HG02588 (cell line): Measurements from ENCODE around the gene ACTMAP.
"Not testable (repeated sequence)": the region's sequence is repeated elsewhere in the genome, so short reads cannot be mapped to it uniquely, and the experiment has no call there.

Experiments
- ATAC-seq: cut with Tn5 transposase; IDR thresholded peaks from one replicate; pipeline ENCODE4 v1.9.1; 2021; ENCODE audit warnings: mild to moderate bottlenecking, moderate library complexity; ENCODE audit not compliant: unreplicated experiment

The ACTMAP gene, protein sequence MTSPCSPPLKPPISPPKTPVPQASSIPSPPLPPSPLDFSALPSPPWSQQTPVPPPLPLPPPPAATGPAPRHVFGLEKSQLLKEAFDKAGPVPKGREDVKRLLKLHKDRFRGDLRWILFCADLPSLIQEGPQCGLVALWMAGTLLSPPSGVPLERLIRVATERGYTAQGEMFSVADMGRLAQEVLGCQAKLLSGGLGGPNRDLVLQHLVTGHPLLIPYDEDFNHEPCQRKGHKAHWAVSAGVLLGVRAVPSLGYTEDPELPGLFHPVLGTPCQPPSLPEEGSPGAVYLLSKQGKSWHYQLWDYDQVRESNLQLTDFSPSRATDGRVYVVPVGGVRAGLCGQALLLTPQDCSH

DNA sequence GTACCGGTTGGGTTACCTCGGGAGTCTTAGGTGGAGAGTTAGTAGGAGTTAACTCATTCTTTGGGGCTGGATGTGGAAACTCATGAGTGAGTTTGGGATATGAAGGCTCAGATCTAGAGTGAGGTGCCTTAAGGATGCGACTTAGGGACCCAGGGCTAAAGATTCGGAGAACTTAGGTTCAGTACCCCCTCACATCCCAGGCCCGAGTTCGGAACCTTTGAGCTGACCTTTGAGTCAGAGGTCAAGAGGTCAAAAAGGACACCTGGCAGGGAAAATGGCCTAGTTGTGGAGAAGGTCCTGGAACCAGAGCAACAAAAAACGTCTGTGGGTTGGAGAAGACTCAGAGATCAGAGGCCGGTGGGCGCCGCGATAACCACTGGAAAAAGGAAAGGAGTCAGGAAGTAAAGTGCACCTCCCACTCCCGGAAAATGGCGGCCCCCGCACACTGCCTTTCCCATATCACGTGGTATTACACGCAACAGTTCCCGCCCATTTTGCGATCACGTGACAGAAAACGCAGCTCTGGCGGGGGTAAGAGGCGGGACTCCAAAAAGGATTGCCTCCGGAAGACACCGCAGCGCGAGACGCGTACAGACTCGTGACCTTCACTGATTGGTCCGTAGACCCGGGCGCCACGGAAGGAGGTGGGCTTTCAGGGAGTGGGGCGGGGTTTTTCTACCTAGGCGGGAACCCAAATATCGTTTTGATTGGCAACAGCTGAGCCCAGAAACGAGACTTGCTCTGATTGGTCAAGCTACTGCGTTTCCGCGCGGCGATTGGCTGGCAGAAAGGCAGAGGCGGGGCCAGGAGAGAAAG, at the start of gene ACTMAP:
Gene ACTMAP (minus strand): TSS at position 420 of the 816 bp plus-strand sequence. CDS start 674 bp downstream, outside the sequence.
- peak; percentile 83 for ATAC-seq

DNA sequence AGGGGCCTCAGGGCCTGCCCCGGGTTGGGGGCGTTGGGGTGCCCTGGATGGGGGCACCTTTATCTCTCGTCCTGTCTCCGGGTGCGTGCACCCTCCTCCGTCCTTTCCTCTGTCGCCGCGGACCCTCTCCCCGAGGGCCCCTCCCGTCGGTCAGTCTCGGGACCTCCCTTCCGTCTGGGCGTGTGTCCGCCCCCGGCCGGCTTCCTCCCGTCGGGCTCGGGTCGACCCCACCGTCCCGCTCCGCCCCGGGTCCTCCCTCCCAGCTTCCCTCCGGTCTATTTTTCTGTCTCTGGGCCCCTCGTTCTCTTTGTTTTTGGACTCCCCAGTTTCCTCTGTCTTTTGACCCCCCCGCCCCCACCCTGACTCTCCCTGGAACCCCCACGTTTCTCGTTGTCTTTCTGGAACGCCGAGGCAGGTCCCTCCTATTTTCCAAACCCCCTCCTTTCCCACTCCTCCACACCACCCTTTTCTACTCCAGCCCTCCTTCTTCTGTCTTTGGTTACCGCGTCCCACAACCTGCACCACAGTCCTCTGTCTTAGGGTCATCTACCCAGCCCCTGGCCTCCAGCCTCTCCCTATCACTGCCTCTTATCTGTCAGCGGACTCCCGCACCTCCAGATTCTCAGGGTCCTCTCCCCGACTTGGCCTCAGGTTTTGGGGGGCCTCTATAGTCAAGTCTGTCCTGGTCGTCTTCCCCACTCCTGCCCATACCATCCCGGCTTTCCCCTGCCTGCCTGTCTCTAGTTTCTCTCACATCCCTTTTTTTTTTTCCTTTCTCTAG, 49.5 kb upstream of the ACTMAP start:
- no peak for ATAC-seq

DNA sequence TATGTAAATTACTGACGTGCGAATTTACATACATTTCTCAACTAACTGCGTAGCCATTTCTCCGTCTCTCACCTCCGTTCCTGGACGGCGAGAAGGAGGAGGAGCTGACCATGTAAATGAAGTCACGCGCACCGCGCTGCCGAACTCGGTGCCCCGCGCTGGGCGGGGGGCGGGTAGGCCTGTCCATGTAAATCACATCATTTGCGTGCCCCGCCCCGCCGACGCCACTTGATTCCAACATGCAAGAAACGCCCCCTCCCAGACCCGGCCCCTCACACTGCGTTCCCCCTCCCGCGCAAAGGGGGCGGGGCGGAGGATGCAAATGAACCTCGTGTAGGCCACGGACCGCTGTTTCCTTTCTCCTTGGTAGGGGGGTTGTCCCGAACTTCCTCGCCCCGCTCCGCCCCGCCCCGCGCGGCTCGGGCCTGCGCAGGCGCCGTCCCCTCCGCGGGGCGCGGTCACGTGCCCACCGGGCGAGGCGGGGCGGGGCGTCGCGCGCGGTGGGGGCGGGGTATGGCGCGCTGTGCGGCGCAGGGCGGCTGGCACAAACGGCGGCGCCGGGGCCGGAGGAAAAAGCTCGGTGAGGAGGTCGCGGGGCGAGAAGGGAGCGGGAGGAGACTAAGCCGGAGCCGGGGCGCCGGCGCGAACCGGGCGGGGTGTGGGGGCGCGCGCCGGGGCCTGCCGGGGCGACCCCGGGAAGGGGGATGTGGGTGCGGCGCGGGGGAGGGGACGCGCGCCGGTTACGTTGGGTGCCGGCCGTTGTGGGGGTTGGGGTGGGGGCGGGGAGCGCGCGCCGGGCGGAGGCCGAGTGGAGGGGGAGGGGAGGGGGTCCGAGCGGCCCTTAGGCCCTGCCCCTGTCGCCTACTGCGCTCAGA, 48.6 kb upstream of the ACTMAP start, which contains the start of gene EGLN2:
Gene EGLN2 (plus strand): TSS at position 509 of the 875 bp plus-strand sequence. CDS start 1,382 bp downstream, outside the sequence.
- peak; percentile 68 for ATAC-seq

DNA sequence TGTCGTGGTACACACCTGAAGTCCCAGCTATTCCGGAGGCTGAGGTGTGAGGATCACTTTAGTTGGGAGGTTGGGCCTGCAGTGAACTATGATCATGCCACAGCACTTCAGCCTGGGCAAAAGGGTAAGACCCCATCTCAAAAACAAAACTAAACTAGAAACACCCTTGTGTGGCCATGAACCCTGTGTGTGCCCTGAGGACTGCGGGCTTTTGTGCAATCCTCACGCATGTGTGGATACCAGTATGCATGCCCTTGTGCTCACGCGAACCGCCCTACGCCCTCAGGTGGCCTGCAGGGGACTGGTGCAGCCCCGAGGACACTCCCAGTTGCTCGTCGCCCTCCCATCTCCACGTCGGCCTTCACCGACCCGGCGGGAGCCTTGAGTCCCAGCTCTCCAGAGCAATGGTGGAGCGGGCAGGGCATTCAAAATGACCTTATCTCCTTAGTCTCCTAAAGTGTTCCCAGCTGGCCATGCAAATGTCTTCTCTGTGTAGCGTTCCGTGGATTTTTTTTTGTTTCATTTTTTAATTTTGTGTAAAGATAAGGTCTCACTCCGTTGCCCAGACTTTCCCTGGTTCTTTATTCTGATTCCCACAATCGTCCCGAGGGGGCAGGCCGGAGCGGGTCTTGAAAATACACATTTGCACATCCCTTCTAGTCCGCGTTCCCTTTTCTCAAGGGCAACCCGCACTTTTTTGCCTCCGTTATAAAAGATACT, 47.8 kb upstream of the ACTMAP start:
- ATAC-seq: peak; percentile 19

DNA sequence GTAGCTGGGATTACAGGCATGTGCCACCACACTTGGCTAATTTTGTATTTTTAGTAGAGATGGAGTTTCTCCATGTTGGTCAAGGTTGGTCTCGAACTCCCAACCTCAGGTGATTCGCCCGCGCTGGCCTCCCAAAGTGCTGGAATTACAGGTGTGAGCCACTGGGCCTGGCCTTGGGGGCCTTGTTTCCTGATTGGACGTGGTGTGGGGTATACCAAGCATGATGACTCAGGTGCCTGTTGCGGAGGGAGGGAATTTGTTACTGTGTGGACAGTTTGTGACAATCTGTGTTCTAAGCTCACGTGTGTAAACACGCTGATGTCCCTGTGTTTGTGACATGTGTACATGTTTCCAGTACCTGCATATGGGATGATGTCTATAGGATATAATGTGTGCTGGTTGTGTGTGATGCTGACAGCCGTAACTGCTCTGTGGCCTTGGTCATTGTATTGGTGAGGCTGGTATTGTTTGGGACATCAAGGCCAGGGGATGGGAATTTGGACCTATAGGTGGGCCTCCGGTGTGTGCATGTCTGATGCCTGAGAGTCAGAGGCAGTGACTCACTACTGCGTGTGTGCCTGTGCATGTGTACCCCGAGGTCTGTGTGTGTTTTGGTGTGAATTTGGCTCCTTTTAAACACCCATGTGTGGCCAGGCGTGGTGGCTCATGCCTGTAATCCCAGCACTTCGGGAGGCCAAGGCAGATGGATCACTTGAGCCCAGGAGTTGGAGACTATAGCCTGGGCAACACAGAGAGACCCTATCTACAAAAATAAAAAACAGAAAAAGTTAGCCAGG, 47.1 kb upstream of the ACTMAP start:
- ATAC-seq: no peak

DNA sequence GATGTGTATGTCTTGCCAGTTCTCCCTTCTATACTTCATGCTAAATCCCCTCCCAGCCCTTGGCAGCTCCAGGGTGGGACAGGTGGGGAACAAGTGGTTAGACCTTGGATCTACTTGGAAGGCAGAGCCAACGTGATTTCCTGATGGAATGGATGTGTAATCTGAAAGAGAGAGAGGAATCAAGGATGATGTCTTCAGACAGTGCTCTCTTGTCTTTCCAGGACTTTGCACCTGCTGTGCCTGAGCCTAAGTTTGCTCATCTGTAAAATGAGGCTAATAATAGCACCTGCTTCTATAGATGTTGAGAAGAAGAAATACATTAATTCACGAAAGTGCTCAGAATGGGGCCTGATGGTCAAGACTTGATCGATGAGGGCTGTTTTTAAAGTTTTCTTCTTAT, 41.7 kb upstream of the ACTMAP start:
- ATAC-seq: no peak

DNA sequence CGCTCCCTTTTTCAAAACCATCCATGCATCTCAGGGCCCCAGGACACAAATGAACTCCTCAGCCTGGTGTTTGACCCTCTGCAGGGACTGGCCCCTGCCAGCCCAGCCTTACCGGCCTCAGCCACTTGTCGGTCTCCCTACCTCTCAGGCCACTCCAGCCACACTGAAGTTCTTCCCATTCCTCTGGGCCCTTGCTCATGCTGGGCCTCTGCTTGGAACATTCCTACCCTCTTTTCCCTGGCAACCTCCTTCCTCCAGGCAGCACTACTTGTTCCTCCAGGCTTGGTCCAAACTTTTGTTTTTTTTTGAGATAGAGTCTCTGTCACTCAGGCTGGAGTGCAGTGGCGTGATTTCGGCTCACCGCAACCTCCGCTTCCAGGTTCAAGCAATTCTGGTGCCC, 41.1 kb upstream of the ACTMAP start:
- ATAC-seq: no peak

DNA sequence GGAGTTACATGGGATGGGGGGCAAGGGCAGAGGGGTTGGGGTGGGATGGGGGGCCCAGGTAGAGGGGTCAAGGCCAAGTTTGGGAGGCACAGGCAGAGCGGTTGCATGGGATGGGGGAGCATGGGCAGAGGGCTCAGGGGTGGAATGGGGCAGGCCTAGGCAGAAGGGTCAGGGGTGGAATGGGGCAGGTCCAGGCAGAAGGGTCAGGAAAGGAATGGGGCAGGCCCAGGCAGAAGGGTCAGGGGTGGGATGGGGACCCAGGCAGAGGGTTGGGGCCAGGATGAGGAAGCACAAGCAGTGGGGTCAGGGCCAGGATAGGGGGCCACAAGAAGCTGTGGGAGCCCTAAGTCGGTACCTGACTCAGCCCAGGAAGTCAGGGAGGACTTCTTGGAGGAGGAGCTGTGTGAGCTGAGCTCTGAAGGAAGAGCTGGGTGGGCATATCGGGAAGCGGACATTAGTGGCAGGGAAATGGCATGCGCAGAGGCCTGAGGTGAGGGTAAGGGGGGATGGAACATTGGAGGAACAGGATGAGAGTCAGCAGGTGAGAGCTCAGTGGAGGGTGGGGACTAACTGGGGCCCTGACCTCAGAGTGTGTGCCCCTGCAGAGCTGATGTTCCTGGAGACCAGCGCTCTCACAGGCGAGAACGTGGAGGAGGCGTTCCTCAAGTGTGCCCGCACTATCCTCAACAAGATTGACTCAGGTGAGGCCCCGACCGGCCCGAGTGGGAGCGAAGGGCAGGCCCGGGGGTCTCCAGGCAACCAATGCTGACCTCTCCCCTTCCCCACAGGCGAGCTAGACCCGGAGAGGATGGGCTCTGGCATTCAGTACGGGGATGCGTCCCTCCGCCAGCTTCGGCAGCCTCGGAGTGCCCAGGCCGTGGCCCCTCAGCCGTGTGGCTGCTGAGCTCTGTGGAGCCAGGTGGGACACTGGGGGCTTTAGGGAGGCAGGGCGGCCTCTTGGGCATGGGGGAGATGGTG, 36.1 kb upstream of the ACTMAP start:
- ATAC-seq: no peak

DNA sequence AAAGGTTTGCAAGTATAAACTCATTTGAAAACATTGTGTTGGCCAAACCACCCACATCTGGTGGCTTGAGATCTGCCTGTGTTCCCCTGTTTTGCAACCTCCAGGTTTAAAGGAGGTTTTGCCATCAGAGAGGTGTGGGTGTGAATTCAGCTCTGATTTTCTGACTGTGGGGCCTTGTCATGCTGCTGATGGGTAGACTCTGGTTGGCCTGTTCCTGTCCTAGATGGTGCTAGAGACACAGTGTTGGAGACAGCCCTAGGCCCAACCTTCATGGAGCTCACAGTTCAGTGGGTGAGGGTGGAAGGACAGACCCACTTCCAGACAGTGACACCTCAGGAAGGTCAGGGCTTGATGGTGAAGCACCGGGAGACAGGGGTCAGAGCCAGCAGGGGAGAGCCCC, 35.2 kb upstream of the ACTMAP start:
- ATAC-seq: no peak

DNA sequence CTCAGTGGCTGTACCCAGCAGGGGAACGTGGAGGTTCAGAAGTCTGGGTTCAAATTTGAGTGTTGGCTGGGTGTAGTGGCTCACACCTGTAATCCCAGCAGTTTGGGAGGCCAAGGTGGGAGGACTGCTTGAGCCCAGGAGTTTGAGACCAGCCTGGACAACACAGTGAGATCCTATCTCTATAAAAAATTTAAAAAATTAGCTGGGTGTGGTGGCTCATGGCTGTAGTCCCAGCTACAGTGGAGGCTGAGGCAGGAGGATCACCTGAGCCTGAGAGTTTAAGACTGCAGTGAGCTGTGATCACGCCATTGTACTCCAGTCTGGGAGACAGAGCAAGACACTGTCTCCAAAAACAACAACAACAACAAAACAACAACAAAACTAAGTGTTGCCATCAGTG, 33.9 kb upstream of the ACTMAP start:
- not testable (repeated sequence) for ATAC-seq

DNA sequence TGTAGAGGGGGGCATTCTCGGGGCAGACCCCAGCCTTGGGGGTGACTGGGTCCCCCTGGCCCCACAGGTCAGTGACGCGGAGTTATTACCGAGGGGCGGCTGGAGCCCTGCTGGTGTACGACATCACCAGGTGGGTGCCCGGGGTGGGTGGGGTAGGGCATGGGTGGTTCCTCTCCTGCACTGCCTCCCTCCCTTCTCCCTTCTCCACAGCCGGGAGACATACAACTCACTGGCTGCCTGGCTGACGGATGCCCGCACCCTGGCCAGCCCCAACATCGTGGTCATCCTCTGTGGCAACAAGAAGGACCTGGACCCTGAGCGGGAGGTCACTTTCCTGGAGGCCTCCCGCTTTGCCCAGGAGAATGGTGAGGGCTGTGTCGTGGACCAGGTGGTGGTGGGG, 33.4 kb upstream of the ACTMAP start:
- ATAC-seq: no peak

DNA sequence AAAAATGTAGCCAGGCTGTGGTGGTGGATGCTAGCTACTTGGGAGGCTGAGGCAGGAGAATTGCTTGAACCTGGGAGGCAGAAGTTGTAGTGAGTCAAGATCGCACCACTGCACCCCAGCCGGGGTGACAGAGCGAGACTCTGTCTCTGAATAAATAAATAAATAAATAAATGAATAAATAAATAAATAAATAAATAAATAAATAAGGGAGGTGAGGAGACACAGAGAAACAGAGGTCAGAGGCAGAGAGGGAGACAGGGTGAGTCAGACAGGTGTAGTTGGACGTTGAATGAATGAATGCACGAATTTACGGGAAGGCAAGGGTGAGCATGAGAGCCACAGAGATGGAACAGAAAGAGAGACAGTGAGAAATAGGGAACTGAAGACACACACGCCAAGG, 30.9 kb upstream of the ACTMAP start:
- no peak for ATAC-seq

DNA sequence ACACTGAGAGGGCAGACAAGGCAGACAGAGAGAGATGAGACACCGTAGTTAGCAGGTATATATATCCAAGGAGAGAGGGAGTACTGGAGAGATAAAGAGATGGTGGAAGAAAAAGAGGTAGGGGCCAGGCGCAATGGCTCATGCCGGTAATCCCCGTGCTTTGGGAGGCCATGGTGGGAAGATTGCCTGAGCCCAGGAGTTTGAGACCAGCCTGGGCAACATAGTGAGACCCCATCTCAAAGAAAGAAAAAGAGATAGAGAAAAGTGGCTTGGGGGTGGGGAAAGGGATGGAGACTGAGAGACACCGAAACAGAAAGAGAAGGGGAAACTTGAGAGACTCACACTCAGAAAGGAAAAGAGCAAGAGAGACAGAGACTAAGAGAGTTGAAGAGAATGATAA, 30.3 kb upstream of the ACTMAP start:
- ATAC-seq: no peak

DNA sequence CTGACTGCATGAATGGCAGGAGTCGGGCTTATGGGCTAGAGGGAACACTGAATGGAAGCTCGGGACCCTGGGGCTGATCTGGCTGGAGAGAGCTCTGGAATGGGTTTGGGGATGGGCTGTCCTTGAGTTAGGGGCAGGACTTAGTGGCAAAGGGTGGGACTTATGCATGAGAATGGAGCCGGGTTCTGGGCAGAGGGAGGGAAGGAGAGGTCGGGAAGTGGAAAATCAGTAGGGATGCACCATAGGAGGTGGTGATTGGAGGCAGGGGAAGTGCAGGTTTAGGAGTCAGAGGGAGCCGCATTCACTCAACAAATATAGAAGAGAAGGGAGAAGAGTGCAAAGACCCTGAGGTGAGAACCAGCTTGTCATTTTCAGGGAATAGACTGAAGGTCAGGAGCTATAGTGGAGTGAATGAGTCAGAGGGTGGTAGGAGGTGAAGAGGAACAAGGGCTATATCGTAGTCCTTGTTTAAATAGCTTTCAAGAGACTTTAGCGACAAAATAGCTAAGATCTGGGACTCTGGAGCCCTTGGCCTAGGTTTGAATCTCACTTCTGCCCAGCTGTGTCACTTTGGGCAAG, 28.5 kb upstream of the ACTMAP start:
- ATAC-seq: no peak

DNA sequence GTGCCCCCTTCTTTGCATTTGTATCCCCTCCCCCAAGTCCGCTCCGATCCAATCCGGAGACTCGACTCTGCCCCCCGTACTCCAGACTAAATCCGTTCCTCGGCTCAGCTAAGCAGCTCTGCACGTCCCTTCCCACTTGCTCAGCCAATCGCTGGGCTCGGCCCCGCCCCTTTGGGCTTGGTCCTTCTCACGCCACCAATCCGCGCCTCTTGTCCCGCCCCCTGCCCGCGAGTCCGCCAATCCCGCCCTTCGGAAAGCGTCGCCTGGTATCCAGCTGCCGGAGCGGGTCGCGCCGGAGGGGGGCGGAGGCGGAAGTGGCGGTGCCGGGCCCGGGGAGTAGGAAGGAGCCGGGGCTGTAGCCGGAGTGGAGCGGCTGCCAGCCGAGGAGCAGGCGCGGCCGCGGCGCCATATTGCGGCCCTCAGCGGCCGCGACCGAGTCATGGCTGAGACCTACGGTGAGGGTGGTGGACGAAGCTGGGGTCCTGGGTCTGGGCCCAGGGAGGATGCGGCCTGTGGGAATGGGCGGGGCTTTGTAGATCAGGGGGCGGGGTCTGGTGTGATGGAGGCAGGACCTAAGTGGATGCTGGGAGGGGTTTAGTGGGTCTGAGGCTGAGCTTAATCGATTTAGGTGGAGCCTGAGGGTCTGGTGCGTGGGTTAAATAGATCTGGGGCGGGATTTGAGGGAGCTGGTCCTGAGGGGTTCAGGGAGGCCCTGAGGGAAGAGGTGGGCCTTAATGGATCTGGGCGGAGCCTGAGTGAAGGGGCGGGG, 27.8 kb upstream of the ACTMAP start, which contains the start of gene RAB4B:
Gene RAB4B (plus strand): TSS at position 311 of the 769 bp plus-strand sequence. CDS start 129 bp downstream, at position 440.
- peak; percentile 61 for ATAC-seq

DNA sequence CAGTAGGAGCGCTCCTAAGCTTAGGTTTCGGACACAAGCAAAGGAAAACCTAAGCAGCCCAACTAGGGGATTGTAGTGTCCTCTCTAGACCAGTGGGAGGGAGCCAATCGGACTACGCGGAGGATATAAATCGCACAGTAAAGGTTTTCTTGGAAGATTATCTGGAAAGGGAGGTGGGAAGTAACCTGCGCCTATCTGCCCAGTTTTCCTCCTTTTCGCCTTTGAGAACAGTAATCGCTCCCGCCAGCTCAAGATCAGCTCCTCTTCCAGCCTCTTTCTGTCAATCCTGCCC, 27.3 kb upstream of the ACTMAP start:
- ATAC-seq: no peak
